OCI-LY3 (cell line): ENCODE measurements around the gene HERPUD1.

Source experiments
- EZH2phosphoT487 ChIP-seq: fragments of 200-600 bp; shearing (Covaris generic); IDR thresholded peaks from 2 replicates; pipeline ENCODE4 v1.6.1; 2018; ENCODE audit warnings: antibody characterized with exemption, mixed run types, low read depth
- TF ChIP-seq, protein P1 (sequence below): fragments of 200-600, 300-600 bp; sonication (generic); IDR thresholded peaks from 2 replicates; pipeline ENCODE4 v1.5.1; 2014; ENCODE audit warnings: antibody characterized with exemption, low read length, low read depth

DNA sequence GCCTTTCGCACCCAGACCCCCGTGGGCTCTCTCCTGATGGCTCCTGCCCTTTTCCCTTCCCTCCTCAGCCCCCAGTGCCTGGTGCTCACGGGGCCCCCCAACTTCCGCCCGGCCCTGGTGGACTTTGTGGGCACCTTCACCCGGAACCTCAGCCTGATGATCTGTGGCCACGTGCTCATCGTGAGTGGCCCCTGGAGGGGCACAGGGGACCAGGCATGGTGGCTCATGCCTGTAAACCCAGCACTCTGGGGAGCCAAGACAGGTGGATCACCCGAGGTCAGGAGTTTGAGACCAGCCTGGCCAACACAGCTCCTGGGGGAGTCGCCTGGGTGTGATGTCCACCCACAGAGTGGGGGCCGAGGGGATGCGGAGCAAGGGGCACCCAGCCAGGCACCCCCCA, 45.6 kb upstream of the HERPUD1 start:
- TF ChIP-seq, protein P1, sequence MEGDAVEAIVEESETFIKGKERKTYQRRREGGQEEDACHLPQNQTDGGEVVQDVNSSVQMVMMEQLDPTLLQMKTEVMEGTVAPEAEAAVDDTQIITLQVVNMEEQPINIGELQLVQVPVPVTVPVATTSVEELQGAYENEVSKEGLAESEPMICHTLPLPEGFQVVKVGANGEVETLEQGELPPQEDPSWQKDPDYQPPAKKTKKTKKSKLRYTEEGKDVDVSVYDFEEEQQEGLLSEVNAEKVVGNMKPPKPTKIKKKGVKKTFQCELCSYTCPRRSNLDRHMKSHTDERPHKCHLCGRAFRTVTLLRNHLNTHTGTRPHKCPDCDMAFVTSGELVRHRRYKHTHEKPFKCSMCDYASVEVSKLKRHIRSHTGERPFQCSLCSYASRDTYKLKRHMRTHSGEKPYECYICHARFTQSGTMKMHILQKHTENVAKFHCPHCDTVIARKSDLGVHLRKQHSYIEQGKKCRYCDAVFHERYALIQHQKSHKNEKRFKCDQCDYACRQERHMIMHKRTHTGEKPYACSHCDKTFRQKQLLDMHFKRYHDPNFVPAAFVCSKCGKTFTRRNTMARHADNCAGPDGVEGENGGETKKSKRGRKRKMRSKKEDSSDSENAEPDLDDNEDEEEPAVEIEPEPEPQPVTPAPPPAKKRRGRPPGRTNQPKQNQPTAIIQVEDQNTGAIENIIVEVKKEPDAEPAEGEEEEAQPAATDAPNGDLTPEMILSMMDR, result no peak
- no peak for TF ChIP-seq EZH2phosphoT487
